Measurements from ENCODE around the gene KMT2C. TPM values are rescaled to one million over a fixed set of nuclear protein-coding genes. Genes with fewer than 3 reads are reported as not detected.

Gene KMT2C
- total RNA-seq, 1 donor from 2014 or later: 52.0 TPM

DNA sequence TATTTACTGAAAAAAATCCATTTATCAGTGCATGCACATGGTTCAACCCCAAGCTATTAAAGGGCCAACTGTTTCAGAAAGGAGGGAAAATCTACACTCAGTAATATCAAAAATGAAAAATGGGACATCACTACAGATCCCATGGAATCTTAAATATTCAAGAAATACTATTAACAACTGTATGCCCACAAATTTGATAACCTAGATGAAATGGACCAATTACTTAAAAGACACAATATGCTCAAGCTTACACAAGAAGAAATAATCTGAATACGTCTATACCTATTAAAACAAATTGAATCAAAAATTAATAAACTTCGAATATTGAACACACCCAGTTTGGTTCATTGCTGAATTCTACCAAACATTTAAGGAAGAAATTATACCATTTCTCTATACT lies 87.9 kb downstream of the KMT2C start:
- TF ChIP-seq CTCF (IDR thresholded peaks at IDR 0.05): no peak
- DNase-seq (ENCODE audit: low spot score): no peak
- no peak overlapping the region for H3K4me3 Mint-ChIP-seq (ENCODE audit: unreplicated experiment)
- H3K36me3 Mint-ChIP-seq (ENCODE audit: low read depth): peaks cover 22% of the 10 kb centered on the region
- H3K27me3 Mint-ChIP-seq (ENCODE audit: low read depth): no peaks in the 10 kb centered on the region
- peaks cover 11% of the 10 kb centered on the region for H3K9me3 Mint-ChIP-seq (ENCODE audit: low read depth)
- no peak overlapping the region for H3K27ac Mint-ChIP-seq (ENCODE audit: unreplicated experiment)
- H3K4me1 Mint-ChIP-seq (ENCODE audit: low read depth): peaks cover 17% of the 10 kb centered on the region

GRCh38 chr7:152344253-152344652 lies 91.5 kb downstream of the KMT2C start:
- H3K36me3 Mint-ChIP-seq (ENCODE audit: low read depth): peaks cover 16% of the 10 kb centered on the region
- no peak overlapping the region for H3K27ac Mint-ChIP-seq (ENCODE audit: unreplicated experiment)
- TF ChIP-seq CTCF (IDR thresholded peaks at IDR 0.05): no peak
- H3K4me3 Mint-ChIP-seq (ENCODE audit: unreplicated experiment): no peak overlapping the region
- H3K27me3 Mint-ChIP-seq (ENCODE audit: low read depth): no peaks in the 10 kb centered on the region
- peaks cover 11% of the 10 kb centered on the region for H3K9me3 Mint-ChIP-seq (ENCODE audit: low read depth)
- DNase-seq (ENCODE audit: low spot score): no peak
- H3K4me1 Mint-ChIP-seq (ENCODE audit: low read depth): peaks cover 20% of the 10 kb centered on the region

- no peak overlapping the region for H3K27ac Mint-ChIP-seq (ENCODE audit: unreplicated experiment)
- DNase-seq (ENCODE audit: low spot score): no peak
- peaks cover 4% of the 10 kb centered on the region for H3K9me3 Mint-ChIP-seq (ENCODE audit: low read depth)
- peaks cover 26% of the 10 kb centered on the region for H3K4me1 Mint-ChIP-seq (ENCODE audit: low read depth)
- no peak for TF ChIP-seq CTCF (IDR thresholded peaks at IDR 0.05)
- peaks cover 7% of the 10 kb centered on the region for H3K36me3 Mint-ChIP-seq (ENCODE audit: low read depth)
- no peaks in the 10 kb centered on the region for H3K27me3 Mint-ChIP-seq (ENCODE audit: low read depth)
- no peak overlapping the region for H3K4me3 Mint-ChIP-seq (ENCODE audit: unreplicated experiment)
Measured at GRCh38 chr7:152342796-152343195, 93.0 kb downstream of the KMT2C start.

DNA sequence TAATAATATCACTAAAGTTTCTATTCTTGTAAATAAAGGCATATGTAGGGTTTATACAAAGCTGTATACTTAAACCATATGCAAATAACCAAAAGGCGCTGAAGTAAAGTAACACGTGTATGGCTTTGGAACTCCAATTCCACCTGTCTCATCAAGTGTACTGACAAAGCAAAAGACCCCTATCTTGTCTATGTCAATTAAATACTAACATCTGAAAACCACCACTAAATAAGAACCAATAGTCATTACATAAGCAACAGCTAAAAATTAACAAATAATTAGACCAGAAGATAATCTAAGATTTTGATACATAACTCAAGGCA lies 93.9 kb downstream of the KMT2C start:
- no peaks in the 10 kb centered on the region for H3K27me3 Mint-ChIP-seq (ENCODE audit: low read depth)
- no peaks in the 10 kb centered on the region for H3K9me3 Mint-ChIP-seq (ENCODE audit: low read depth)
- no peak for TF ChIP-seq CTCF (IDR thresholded peaks at IDR 0.05)
- H3K4me3 Mint-ChIP-seq (ENCODE audit: unreplicated experiment): no peak overlapping the region
- peaks cover 26% of the 10 kb centered on the region for H3K4me1 Mint-ChIP-seq (ENCODE audit: low read depth)
- no peak overlapping the region for H3K27ac Mint-ChIP-seq (ENCODE audit: unreplicated experiment)
- H3K36me3 Mint-ChIP-seq (ENCODE audit: low read depth): peaks cover 3% of the 10 kb centered on the region
- no peak for DNase-seq (ENCODE audit: low spot score)

DNA sequence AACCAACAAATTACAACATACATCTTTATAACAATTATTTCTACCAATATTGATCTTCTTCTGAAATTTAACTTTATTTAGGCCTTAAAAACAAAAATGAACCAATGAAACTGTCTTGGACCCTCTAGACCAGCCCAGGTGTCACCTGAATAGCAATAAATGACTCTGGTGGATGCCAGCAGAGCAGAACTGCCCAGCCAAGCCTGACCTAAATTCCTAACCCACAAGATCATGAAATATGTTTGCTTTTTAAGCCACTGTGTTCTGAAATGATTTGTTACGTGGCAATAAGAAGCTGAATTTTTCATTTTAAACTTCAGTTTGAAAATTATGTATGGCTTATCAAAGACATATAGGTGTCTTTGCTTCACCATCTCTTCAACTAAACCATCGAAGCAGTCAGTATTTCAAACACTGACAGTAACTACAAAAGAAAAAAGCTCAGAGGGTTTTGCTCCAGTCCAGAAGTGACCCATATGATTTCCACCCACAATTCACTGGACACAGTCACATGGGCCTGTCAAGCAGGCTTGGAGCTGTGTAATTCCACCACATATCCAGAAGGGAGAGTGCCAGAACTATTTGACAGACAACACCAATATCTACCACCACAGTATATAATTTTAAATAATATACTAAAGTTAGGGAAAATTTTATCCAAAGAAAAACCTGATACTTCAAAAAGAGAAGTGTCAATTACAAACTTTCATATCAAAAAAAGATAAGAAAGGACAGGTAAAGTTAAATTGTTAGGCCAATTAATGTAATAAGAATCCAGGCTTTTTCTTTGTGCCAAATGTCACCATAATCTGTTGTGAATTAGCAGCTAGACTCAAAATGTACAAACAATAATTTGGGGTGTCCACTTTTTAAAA lies 94.5 kb downstream of the KMT2C start:
- TF ChIP-seq CTCF (IDR thresholded peaks at IDR 0.05): peak; percentile 81
- Mint-ChIP-seq H3K4me3 (ENCODE audit: unreplicated experiment) (no peak overlapping the region), H3K36me3 (ENCODE audit: low read depth) (peaks cover 3% of the 10 kb centered on the region), H3K27ac (ENCODE audit: unreplicated experiment) (peak overlapping the region; percentile 88), H3K27me3 (ENCODE audit: low read depth) (no peaks in the 10 kb centered on the region), H3K4me1 (ENCODE audit: low read depth) (peaks cover 31% of the 10 kb centered on the region), H3K9me3 (ENCODE audit: low read depth) (no peaks in the 10 kb centered on the region)
- no peak for DNase-seq (ENCODE audit: low spot score)

Data from chondrocyte (in vitro differentiated cells).